SK-N-SH (cell line): ENCODE measurements around the gene TRIM28. TPM values are rescaled to one million over a fixed set of nuclear protein-coding genes. Genes with fewer than 3 reads are reported as not detected.

Experiments used
- CTCF ChIA-PET: fragments of 300-600, 350-600 bp; formaldehyde crosslinking; extraction: SDS; loops from one replicate; lab custom pipeline; 2021; lab: Yijun Ruan, JAX
- POLR2A ChIA-PET: fragments of 350-600 bp; sonication (Branson Sonifier 250); formaldehyde crosslinking; extraction: SDS; loops from one replicate; lab custom pipeline; 2020; ENCODE audit warnings: antibody characterized with exemption, inconsistent platforms; lab: Yijun Ruan, JAX
- DNase-seq: peaks from one replicate; pipeline ENCODE4 v3.0.0; 2012
- H2AFZ ChIP-seq: fragments of 200-600 bp; sonication (generic); 2 replicates; pipeline ENCODE4 v1.8.1; 2016; ENCODE audit warnings: antibody characterized with exemption, mild to moderate bottlenecking, low read depth
- H3F3A ChIP-seq: fragments of 200-600 bp; sonication (generic); replicated peaks from 2 replicates; pipeline ENCODE3; 2016; ENCODE audit warnings: antibody characterized with exemption, mild to moderate bottlenecking; ENCODE audit not compliant: insufficient read depth
- H3K27ac ChIP-seq, 2 experiments: fragments of 200-500 bp in 1 of 2; fragments of 200-600 bp in 1 of 2; sonication (Bioruptor generic) in 1 of 2; sonication (generic), shearing (Covaris generic) in 1 of 2; 2 replicates each; pipeline versions ENCODE4 v1.5.1 to v1.6.1; 2014 to 2016; ENCODE audit warnings: low read depth in 2 of 2, inconsistent platforms in 1 of 2, low read length in 1 of 2, mild to moderate bottlenecking in 1 of 2, mixed read lengths in 1 of 2
- H3K27me3 ChIP-seq: fragments of 200-600 bp; sonication (generic), shearing (Covaris generic); 2 replicates; pipeline ENCODE4 v1.6.1; 2016; ENCODE audit warnings: mixed run types; ENCODE audit not compliant: insufficient read depth
- H3K36me3 ChIP-seq, 2 experiments: fragments of 200-500 bp in 1 of 2; fragments of 200-600 bp in 1 of 2; sonication (Bioruptor generic) in 1 of 2; sonication (generic) in 1 of 2; replicated peaks in 1 of 2; 2 replicates each; pipeline versions ENCODE3 to v1.5.1; 2014 to 2016; ENCODE audit warnings: low read length in 1 of 2, mild to moderate bottlenecking in 1 of 2; ENCODE audit not compliant: insufficient read depth in 2 of 2, control insufficient read depth in 1 of 2
- H3K4me1 ChIP-seq, 2 experiments: fragments of 200-500 bp in 1 of 2; fragments of 200-600 bp in 1 of 2; sonication (Bioruptor generic) in 1 of 2; sonication (generic), shearing (Covaris generic) in 1 of 2; 2 replicates each; pipeline versions ENCODE4 v1.5.1 to v1.6.1; 2014 to 2016; ENCODE audit warnings: low read depth in 1 of 2, low read length in 1 of 2, mixed run types in 1 of 2; ENCODE audit not compliant: insufficient read depth in 2 of 2, control insufficient read depth in 1 of 2
- H3K4me2 ChIP-seq: fragments of 200-600 bp; sonication (generic), shearing (Covaris generic); 2 replicates; pipeline ENCODE4 v1.6.1; 2017; ENCODE audit warnings: mixed run types
- H3K4me3 ChIP-seq, 2 experiments: fragments of 200-500 bp in 1 of 2; fragments of 200-600 bp in 1 of 2; sonication (Bioruptor generic) in 1 of 2; sonication (generic), shearing (Covaris generic) in 1 of 2; 2 replicates each; pipeline versions ENCODE4 v1.5.1 to v1.8.1; 2014 to 2016; ENCODE audit warnings: low read depth in 2 of 2, inconsistent platforms in 1 of 2, low read length in 1 of 2, mild to moderate bottlenecking in 1 of 2, mixed read lengths in 1 of 2, moderate library complexity in 1 of 2
- H3K79me2 ChIP-seq: fragments of 200-600 bp; sonication (generic); 2 replicates; pipeline ENCODE4 v1.8.1; 2017; ENCODE audit warnings: mild to moderate bottlenecking; ENCODE audit not compliant: insufficient read depth
- H3K9ac ChIP-seq: fragments of 200-600 bp; sonication (generic); 2 replicates; pipeline ENCODE4 v1.6.1; 2017; ENCODE audit warnings: mixed run types
- H3K9me2 ChIP-seq: fragments of 200-600 bp; sonication (generic); 2 replicates; pipeline ENCODE4 v1.6.1; 2017; ENCODE audit warnings: mixed run types
- H3K9me3 ChIP-seq: fragments of 200-600 bp; sonication (generic); 2 replicates; pipeline ENCODE4 v1.6.1; 2017; ENCODE audit warnings: mixed run types, mild to moderate bottlenecking, moderate library complexity
- H4K20me1 ChIP-seq: fragments of 200-600 bp; sonication (generic); 2 replicates; pipeline ENCODE4 v1.6.1; 2017; ENCODE audit warnings: mild to moderate bottlenecking, mixed run types; ENCODE audit not compliant: insufficient read depth
- CTCF ChIP-seq: fragments of 200-600 bp; sonication (generic); IDR thresholded peaks from 2 replicates; pipeline ENCODE4 v1.6.1; 2017; ENCODE audit warnings: antibody characterized with exemption, mild to moderate bottlenecking, moderate library complexity
- FOSL2 ChIP-seq: IDR thresholded peaks from 2 replicates; pipeline ENCODE4 v1.4.0; 2012; ENCODE audit warnings: low read depth, mild to moderate bottlenecking, moderate library complexity, borderline replicate concordance
- FOXJ3 ChIP-seq: sonication (generic); formaldehyde crosslinking; IDR thresholded peaks from 2 replicates; pipeline ENCODE4 v1.5.1; 2020; ENCODE audit warnings: mild to moderate bottlenecking, missing genetic modification reagents
- FOXM1 ChIP-seq: IDR thresholded peaks from 2 replicates; pipeline ENCODE4 v1.4.0; 2012; ENCODE audit warnings: low read depth, mild to moderate bottlenecking
- GATA2 ChIP-seq: sonication (generic); formaldehyde crosslinking; IDR thresholded peaks from 2 replicates; pipeline ENCODE4 v1.5.0; 2020; ENCODE audit warnings: mild to moderate bottlenecking, missing genetic modification reagents
- MAX ChIP-seq: IDR thresholded peaks from 2 replicates; pipeline ENCODE4 v1.4.0; 2012; ENCODE audit warnings: low read depth
- MEF2A ChIP-seq: IDR thresholded peaks from 2 replicates; pipeline ENCODE4 v1.4.0; 2012; ENCODE audit warnings: low read depth, borderline replicate concordance
- NFIC ChIP-seq: IDR thresholded peaks from 2 replicates; pipeline ENCODE4 v1.4.0; 2012; ENCODE audit warnings: borderline replicate concordance
- NRF1 ChIP-seq: IDR thresholded peaks from 2 replicates; pipeline ENCODE4 v1.6.1; 2012; ENCODE audit warnings: low read depth, mild to moderate bottlenecking, low read length
- REST ChIP-seq: IDR thresholded peaks from 2 replicates; pipeline ENCODE4 v1.6.1; 2012; ENCODE audit warnings: mild to moderate bottlenecking, low read depth, low read length, moderate library complexity
- TCF12 ChIP-seq: IDR thresholded peaks from 2 replicates; pipeline ENCODE4 v1.4.0; 2012
- USF1 ChIP-seq: IDR thresholded peaks from 2 replicates; pipeline ENCODE4 v1.4.0; 2012; ENCODE audit warnings: low read depth, borderline replicate concordance
- YY1 ChIP-seq: IDR thresholded peaks from 2 replicates; pipeline ENCODE4 v1.4.0; 2012; ENCODE audit warnings: low read depth, mild to moderate bottlenecking
- ZBTB33 ChIP-seq: IDR thresholded peaks from 2 replicates; pipeline ENCODE4 v1.4.0; 2012; ENCODE audit warnings: low read depth, borderline replicate concordance
- WGBS: methylation state at CpG from one replicate; pipeline ENCODE4 v1.1.6; 2017; ENCODE audit warnings: low lambda C conversion rate; 5-methylcytosine and 5-hydroxymethylcytosine counted together
- polyA plus RNA-seq, 3 experiments: library from polyadenylated mRNA; depleted of rRNA; stranded (reverse); fragments of >200 nt; gene quantifications; 2 replicates each; pipeline ENCODE4 v1.2.3, GENCODE V29; 2012

The TRIM28 gene
- polyA plus RNA-seq, 1 of the 3 experiments (the other 2 are of a cell fraction): 594 TPM

GRCh38 chr19:58535857-58536256 is 8.0 kb upstream of the TRIM28 start:
- POLR2A ChIA-PET: interaction anchor here (0.9 kb wide), 1 partner anchor 16 kb away, joined by 3 read pairs; the partner anchor contains the start of gene ZBTB45
- no peak for DNase-seq
- Histone ChIP-seq H4K20me1 (no peaks in the 10 kb centered on the region), H3K27me3 (peaks cover 11% of the 10 kb centered on the region; the same call in 1 of the 2 replicates), H3K4me1 (no peaks in the 10 kb centered on the region; a peak in 1 of 4 replicates), H3K27ac (no peak overlapping the region), H3K4me3 (no peak overlapping the region), H3F3A (no peaks in the 10 kb centered on the region), H2AFZ (no peak overlapping the region), H3K9me2 (no peaks in the 10 kb centered on the region), H3K9me3 (no peaks in the 10 kb centered on the region), H3K4me2 (no peak overlapping the region), H3K36me3 (no peaks in the 10 kb centered on the region), H3K9ac (no peak overlapping the region), H3K79me2 (no peaks in the 10 kb centered on the region)
- CTCF ChIA-PET: interaction anchor here (2.0 kb wide), 1 partner anchor 17 kb away, joined by 4 read pairs; the partner anchor contains the start of gene ZBTB45
- TF ChIP-seq NFIC (no peak), REST (no peak), NRF1 (no peak), ZBTB33 (no peak), MAX (no peak), TCF12 (no peak), FOXM1 (no peak), FOSL2 (no peak)
- 92% methylated on average over 3 of the region's 3 CpGs for WGBS

- Histone ChIP-seq H3K27ac (no peak overlapping the region), H3K9me3 (no peaks in the 10 kb centered on the region), H4K20me1 (no peaks in the 10 kb centered on the region), H3K79me2 (no peaks in the 10 kb centered on the region), H3K4me2 (no peak overlapping the region), H3K27me3 (peaks cover 2% of the 10 kb centered on the region; the same call in 1 of the 2 replicates), H3K9ac (no peak overlapping the region), H3K9me2 (no peaks in the 10 kb centered on the region), H3K36me3 (no peaks in the 10 kb centered on the region), H2AFZ (no peak overlapping the region), H3K4me1 (no peaks in the 10 kb centered on the region), H3F3A (no peaks in the 10 kb centered on the region), H3K4me3 (no peak overlapping the region)
- no peak for DNase-seq
- POLR2A ChIA-PET: no interaction called here
- 70% methylated on average over 8 of the region's 8 CpGs for WGBS
- CTCF ChIA-PET: no interaction called here
- TF ChIP-seq TCF12 (no peak), FOXJ3 (CRISPR knock-in tag) (no peak), ZBTB33 (no peak), YY1 (no peak), USF1 (no peak), MEF2A (no peak), GATA2 (CRISPR knock-in tag) (no peak), CTCF (no peak)
These were observed 6.7 kb upstream of the TRIM28 start for GRCh38 chr19:58536852-58537798.
